Measurements from ENCODE around the gene LYAR. TPM values are rescaled to one million over a fixed set of nuclear protein-coding genes. Genes with fewer than 3 reads are reported as not detected.
A peak's percentile ranks its signal among the peaks of the same experiment; 100 is the strongest.
"Not testable (repeated sequence)": the region's sequence is repeated elsewhere in the genome, so short reads cannot be mapped to it uniquely, and the experiment has no call there.

The LYAR gene
- total RNA-seq, 2 experiments from 2014 or later = 37.7 to 37.9 TPM

GRCh38 chr4:4257705-4258104, 32.2 kb downstream of the LYAR start:
- H3K27ac Mint-ChIP-seq; CTCF ChIA-PET; ATAC-seq; H3K4me3 Mint-ChIP-seq; H3K4me1 Mint-ChIP-seq (ENCODE audit: low read depth); H3K9me3 Mint-ChIP-seq (ENCODE audit: insufficient read depth); H3K36me3 Mint-ChIP-seq (ENCODE audit: low read depth); DNase-seq: not testable (repeated sequence)
- H3K27me3 Mint-ChIP-seq (ENCODE audit: low read depth) = peaks cover 10% of the 10 kb centered on the region
- POLR2A ChIA-PET = interaction anchor here (1.0 kb wide), 1 partner anchor 10 kb away, joined by 3 read pairs; the partner anchor contains the start of gene TMEM128

- ChIA-PET CTCF (interaction anchor here (0.9 to 2.8 kb wide), 5 partner anchors 9 to 175 kb away, joined by 3 to 9 read pairs (median 5); partner anchors contain the start of gene TMEM128), POLR2A (interaction anchor here (0.6 kb wide), 1 partner anchor 177 kb away, joined by 3 read pairs; no protein-coding TSS in a partner anchor)
Observed at GRCh38 chr4:4256799-4257198, 33.2 kb downstream of the LYAR start.

DNA sequence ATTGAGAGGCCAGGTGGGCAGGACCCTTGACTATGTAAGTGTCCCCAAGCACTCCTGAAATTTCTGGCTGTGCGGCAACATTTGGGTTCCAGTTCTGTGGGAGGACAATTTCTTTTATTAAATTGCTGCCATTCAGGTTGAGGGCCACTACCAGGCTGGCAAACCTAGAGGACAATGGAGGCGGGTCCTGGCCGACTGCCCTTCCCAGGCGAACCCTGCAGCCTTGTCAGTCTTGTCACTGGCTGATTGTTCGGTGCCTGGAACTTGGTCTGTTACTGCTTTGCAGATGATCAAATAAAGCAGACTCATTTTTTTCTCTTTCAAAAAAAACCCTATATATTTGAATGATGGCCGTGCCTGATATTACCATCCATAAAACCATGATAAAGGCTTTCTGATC, 35.3 kb downstream of the LYAR start:
- H3K27me3 Mint-ChIP-seq (ENCODE audit: low read depth) = peaks cover 10% of the 10 kb centered on the region
- no peak for ATAC-seq
- no peaks in the 10 kb centered on the region for H3K36me3 Mint-ChIP-seq (ENCODE audit: low read depth)
- DNase-seq = no peak
- no peak overlapping the region for H3K27ac Mint-ChIP-seq
- POLR2A ChIA-PET = no interaction called here
- H3K4me1 Mint-ChIP-seq (ENCODE audit: low read depth) = peaks cover 3% of the 10 kb centered on the region
- H3K4me3 Mint-ChIP-seq = no peak overlapping the region
- CTCF ChIA-PET = interaction anchor here (1.0 to 2.8 kb wide), 4 partner anchors 14 to 177 kb away, joined by 4 to 9 read pairs (median 5); no protein-coding TSS in a partner anchor
- no peaks in the 10 kb centered on the region for H3K9me3 Mint-ChIP-seq (ENCODE audit: insufficient read depth)

More at GRCh38 chr4:4256799-4257198, 33.2 kb downstream of the LYAR start:
- H3K27ac Mint-ChIP-seq = no peak overlapping the region
- H3K9me3 Mint-ChIP-seq (ENCODE audit: insufficient read depth) = no peaks in the 10 kb centered on the region
- peaks cover 6% of the 10 kb centered on the region for H3K4me1 Mint-ChIP-seq (ENCODE audit: low read depth)
- ATAC-seq (no peak), DNase-seq (no peak)
- no peak overlapping the region for H3K4me3 Mint-ChIP-seq
- H3K36me3 Mint-ChIP-seq (ENCODE audit: low read depth) = no peaks in the 10 kb centered on the region
- H3K27me3 Mint-ChIP-seq (ENCODE audit: low read depth) = peaks cover 10% of the 10 kb centered on the region

- H3K4me3 Mint-ChIP-seq = no peak overlapping the region
- no peak overlapping the region for H3K27ac Mint-ChIP-seq
- peaks cover 5% of the 10 kb centered on the region for H3K4me1 Mint-ChIP-seq (ENCODE audit: low read depth)
- no peak for DNase-seq
- ChIA-PET POLR2A (no interaction called here), CTCF (interaction anchor here (1.0 to 2.8 kb wide), 3 partner anchors 14 to 178 kb away, joined by 4 to 9 read pairs (median 5); no protein-coding TSS in a partner anchor)
- peaks cover 10% of the 10 kb centered on the region for H3K27me3 Mint-ChIP-seq (ENCODE audit: low read depth)
- no peak for ATAC-seq
- no peaks in the 10 kb centered on the region for H3K9me3 Mint-ChIP-seq (ENCODE audit: insufficient read depth)
- no peaks in the 10 kb centered on the region for H3K36me3 Mint-ChIP-seq (ENCODE audit: low read depth)
Observed at GRCh38 chr4:4254199-4254598, 35.8 kb downstream of the LYAR start.

DNA sequence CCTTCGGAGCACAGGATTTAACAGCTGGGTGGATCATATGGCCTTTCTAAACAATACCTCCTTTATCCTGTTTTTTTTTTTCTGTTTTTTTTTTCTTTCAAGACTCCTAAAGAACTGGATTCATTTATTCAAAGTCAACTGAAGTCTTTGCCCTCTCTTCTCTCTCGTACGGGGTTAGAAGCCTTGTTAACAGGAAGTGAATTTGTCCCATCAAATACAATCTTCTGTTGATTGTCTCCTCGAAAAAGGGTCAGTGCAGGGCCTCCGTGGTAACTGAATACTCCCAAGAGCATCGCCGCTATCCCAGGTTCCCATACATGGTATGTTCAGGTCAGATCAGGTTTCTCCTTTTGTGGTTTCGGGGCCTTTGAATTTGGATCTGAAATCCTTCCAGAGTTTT, 40.1 kb downstream of the LYAR start:
- ATAC-seq = no peak
- no peak overlapping the region for H3K4me3 Mint-ChIP-seq
- no peaks in the 10 kb centered on the region for H3K9me3 Mint-ChIP-seq (ENCODE audit: insufficient read depth)
- no peak overlapping the region for H3K27ac Mint-ChIP-seq
- peaks cover 7% of the 10 kb centered on the region for H3K27me3 Mint-ChIP-seq (ENCODE audit: low read depth)
- H3K4me1 Mint-ChIP-seq (ENCODE audit: low read depth) = peaks cover 29% of the 10 kb centered on the region
- ChIA-PET POLR2A (no interaction called here), CTCF (interaction anchor here (2.1 to 5.5 kb wide), 2 partner anchors 10 to 83 kb away, joined by 5 to 58 read pairs; no protein-coding TSS in a partner anchor)
- no peak for DNase-seq
- H3K36me3 Mint-ChIP-seq (ENCODE audit: low read depth) = peaks cover 10% of the 10 kb centered on the region

GRCh38 chr4:4249342-4249741, 40.6 kb downstream of the LYAR start:
- DNase-seq; H3K27me3 Mint-ChIP-seq (ENCODE audit: low read depth); ATAC-seq; H3K9me3 Mint-ChIP-seq (ENCODE audit: insufficient read depth): not testable (repeated sequence)
- peaks cover 29% of the 10 kb centered on the region for H3K4me1 Mint-ChIP-seq (ENCODE audit: low read depth)
- peak overlapping the region; percentile 95 for H3K4me3 Mint-ChIP-seq
- H3K36me3 Mint-ChIP-seq (ENCODE audit: low read depth) = peaks cover 11% of the 10 kb centered on the region
- CTCF ChIA-PET = interaction anchor here (1.1 to 5.5 kb wide), 6 partner anchors 11 to 182 kb away, joined by 4 to 58 read pairs (median 6); partner anchors contain the start of genes LYAR and ZBTB49
- POLR2A ChIA-PET = interaction anchor here (1.3 to 2.2 kb wide), 3 partner anchors 20 to 293 kb away, joined by 3 to 10 read pairs (median 6); no protein-coding TSS in a partner anchor
- H3K27ac Mint-ChIP-seq = peak overlapping the region; percentile 98

GRCh38 chr4:4248885-4249203, 41.1 kb downstream of the LYAR start:
- no peaks in the 10 kb centered on the region for H3K9me3 Mint-ChIP-seq (ENCODE audit: insufficient read depth)
- POLR2A ChIA-PET = interaction anchor here (1.0 to 2.2 kb wide), 11 partner anchors 11 to 695 kb away, joined by 3 to 10 read pairs (median 4); no protein-coding TSS in a partner anchor

DNA sequence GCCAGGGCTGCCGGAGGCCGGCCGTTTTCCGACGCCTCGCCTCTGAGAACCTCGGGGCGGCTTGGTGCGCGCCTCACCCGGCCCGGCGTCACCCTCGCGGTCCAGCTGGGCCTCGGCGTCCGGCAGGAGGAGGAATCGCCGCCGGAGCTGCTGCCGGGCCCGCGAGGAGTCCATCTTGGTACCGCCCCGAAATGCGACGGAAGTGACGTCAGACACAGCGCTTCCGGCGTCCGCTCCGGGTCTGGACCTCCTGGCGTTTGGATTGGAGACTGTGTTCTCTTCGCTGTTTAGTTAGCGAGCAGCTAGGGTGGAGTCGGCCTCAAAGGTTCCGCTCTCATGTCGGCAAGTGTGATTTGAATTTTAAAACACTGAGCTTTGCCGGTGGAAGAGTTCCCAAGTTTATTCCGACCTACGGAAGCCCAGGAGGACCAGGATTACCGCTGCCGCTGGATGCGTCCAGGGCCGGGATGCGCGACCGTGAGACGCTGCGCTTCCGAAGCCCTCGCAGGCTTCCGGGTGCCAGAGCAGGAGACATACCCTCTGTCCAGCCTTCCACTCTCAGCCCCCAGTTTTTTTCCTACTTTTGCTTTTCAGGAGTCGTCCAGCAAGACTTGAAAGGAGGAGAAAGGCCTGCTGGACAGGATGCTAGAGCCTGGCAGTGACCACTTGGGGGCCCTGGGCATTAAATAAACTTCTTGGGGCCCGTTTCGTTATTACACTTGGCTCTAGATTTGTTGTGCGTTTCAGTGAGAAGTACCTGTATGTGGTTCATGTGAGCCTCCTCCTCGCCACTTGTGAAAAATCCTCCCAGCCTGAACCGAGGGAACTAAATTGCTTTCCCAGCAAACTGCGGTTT, 41.7 kb downstream of the LYAR start, which contains the start of gene TMEM128:
TSS of gene TMEM128 (minus strand) at position 195 of the 856 bp plus-strand sequence. CDS start at position 174, 21 bp downstream.
- peak; percentile 94 for DNase-seq
- ATAC-seq = peak; percentile 97
- Mint-ChIP-seq H3K4me3 (peak within 1 kb of the TSS; percentile 95), H3K4me1 (ENCODE audit: low read depth) (peaks cover 29% of the 10 kb centered on the region), H3K9me3 (ENCODE audit: insufficient read depth) (no peaks in the 10 kb centered on the region), H3K36me3 (ENCODE audit: low read depth) (peaks cover 21% of the 10 kb centered on the region), H3K27ac (peak within 1 kb of the TSS; percentile 98), H3K27me3 (ENCODE audit: low read depth) (no peaks in the 10 kb centered on the region)
- ChIA-PET POLR2A (interaction anchor here (0.5 to 2.2 kb wide), 24 partner anchors 10 to 696 kb away, joined by 3 to 10 read pairs (median 3); partner anchors contain the start of gene NSG1), CTCF (interaction anchor here (0.9 to 5.5 kb wide), 10 partner anchors 8 to 215 kb away, joined by 3 to 58 read pairs (median 5); partner anchors contain the start of genes LYAR and ZBTB49)

More at GRCh38 chr4:4248885-4249203, 41.1 kb downstream of the LYAR start:
- CTCF ChIA-PET = interaction anchor here (1.1 to 5.5 kb wide), 8 partner anchors 11 to 182 kb away, joined by 3 to 58 read pairs (median 6); partner anchors contain the start of genes LYAR and ZBTB49
- ATAC-seq = no peak
- Mint-ChIP-seq H3K4me1 (ENCODE audit: low read depth) (peaks cover 29% of the 10 kb centered on the region), H3K27me3 (ENCODE audit: low read depth) (peaks cover 3% of the 10 kb centered on the region), H3K36me3 (ENCODE audit: low read depth) (peaks cover 15% of the 10 kb centered on the region), H3K27ac (peak overlapping the region; percentile 98), H3K4me3 (peak overlapping the region; percentile 95)
- DNase-seq = no peak

DNA sequence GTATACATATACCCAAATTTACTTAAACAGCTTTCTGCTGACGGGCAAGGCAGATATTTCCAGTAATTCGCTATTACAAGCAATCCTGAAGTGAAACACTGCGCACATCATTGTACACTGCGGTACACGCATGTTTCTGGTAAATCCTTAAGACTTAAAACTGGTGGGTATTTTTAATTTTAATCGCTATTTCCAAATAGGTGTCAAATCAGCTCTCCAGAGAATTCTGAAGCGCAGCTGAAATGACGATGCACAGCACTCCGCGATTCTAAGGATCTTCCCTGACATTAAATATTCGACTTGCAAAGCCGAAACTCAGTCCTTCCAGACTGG, 42.3 kb downstream of the LYAR start:
- ChIA-PET CTCF (interaction anchor here (0.9 to 5.5 kb wide), 9 partner anchors 9 to 216 kb away, joined by 3 to 58 read pairs (median 5); partner anchors contain the start of genes LYAR and ZBTB49), POLR2A (interaction anchor here (0.5 to 2.2 kb wide), 23 partner anchors 10 to 696 kb away, joined by 3 to 10 read pairs (median 3); partner anchors contain the start of gene NSG1)
- Mint-ChIP-seq H3K9me3 (ENCODE audit: insufficient read depth) (no peaks in the 10 kb centered on the region), H3K4me3 (peak overlapping the region; percentile 95), H3K4me1 (ENCODE audit: low read depth) (peaks cover 26% of the 10 kb centered on the region), H3K27ac (peak overlapping the region; percentile 98), H3K36me3 (ENCODE audit: low read depth) (peaks cover 23% of the 10 kb centered on the region), H3K27me3 (ENCODE audit: low read depth) (no peaks in the 10 kb centered on the region)
- ATAC-seq (peak; percentile 20), DNase-seq (no peak)

DNA sequence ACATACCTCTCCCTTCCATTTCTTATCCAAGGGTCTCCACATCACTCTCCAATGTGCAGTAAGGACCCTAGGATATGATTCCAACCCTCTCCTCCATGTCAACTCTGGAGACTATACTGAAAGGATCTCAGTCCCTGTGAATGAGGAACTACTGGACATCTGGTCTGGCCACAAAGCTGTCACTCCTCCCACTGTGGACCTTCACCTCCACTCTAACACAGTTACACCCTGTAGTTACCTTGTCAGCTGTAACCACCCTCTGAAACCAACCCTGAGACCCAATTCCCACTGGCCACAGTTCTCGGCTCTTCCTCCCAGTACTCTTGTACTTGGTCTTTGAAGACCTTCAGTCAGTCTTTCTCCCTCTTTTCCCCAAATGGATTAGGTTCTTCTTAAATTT, 44.8 kb downstream of the LYAR start:
- ChIA-PET POLR2A (no interaction called here), CTCF (no interaction called here)
- H3K27ac Mint-ChIP-seq = no peak overlapping the region
- no peak overlapping the region for H3K4me3 Mint-ChIP-seq
- H3K4me1 Mint-ChIP-seq (ENCODE audit: low read depth) = peaks cover 26% of the 10 kb centered on the region
- ATAC-seq (no peak), DNase-seq (no peak)
- no peaks in the 10 kb centered on the region for H3K27me3 Mint-ChIP-seq (ENCODE audit: low read depth)
- no peaks in the 10 kb centered on the region for H3K9me3 Mint-ChIP-seq (ENCODE audit: insufficient read depth)
- peaks cover 32% of the 10 kb centered on the region for H3K36me3 Mint-ChIP-seq (ENCODE audit: low read depth)

- peaks cover 48% of the 10 kb centered on the region for H3K36me3 Mint-ChIP-seq (ENCODE audit: low read depth)
- H3K27me3 Mint-ChIP-seq (ENCODE audit: low read depth); H3K27ac Mint-ChIP-seq; H3K9me3 Mint-ChIP-seq (ENCODE audit: insufficient read depth); CTCF ChIA-PET; H3K4me3 Mint-ChIP-seq; ATAC-seq; H3K4me1 Mint-ChIP-seq (ENCODE audit: low read depth); DNase-seq; POLR2A ChIA-PET: not testable (repeated sequence)
Observed at GRCh38 chr4:4239551-4239950, 50.4 kb downstream of the LYAR start.

All from activated CD8-positive, alpha-beta T cell treated with anti-CD3 and anti-CD28 coated beads, Interleukin-2, amount 10 ng/mL, durations not matched to agents 7 days and 5 days (primary cell).